ENCODE measurements around the gene ANKRD52. TPM values are rescaled to one million over a fixed set of nuclear protein-coding genes. Genes with fewer than 3 reads are reported as not detected.

ANKRD52 gene
- total and polyA plus RNA-seq, 2 experiments from 2014 or later = 20.3 to 25.2 TPM

- no peak for ATAC-seq
- no peak within 1 kb of the TSS; the same call in 2 of the 3 replicates for H3K4me3 Mint-ChIP-seq
These were observed 28.2 kb downstream of the ANKRD52 start, which contains the start of gene SLC39A5 for GRCh38 chr12:56229916-56230431. TSS of gene SLC39A5 (plus strand) at chr12:56230051. CDS start at chr12:56231275, 1,224 bp downstream.

More at GRCh38 chr12:56229916-56230431, 28.2 kb downstream of the ANKRD52 start, which contains the start of gene SLC39A5:
- no peaks in the 10 kb centered on the region for H3K79me2 ChIP-seq (replicated peaks; ENCODE audit: insufficient read depth)
- no peak within 1 kb of the TSS for H2AFZ ChIP-seq
- peaks cover 5% of the 10 kb centered on the region; the same call in 1 of the 2 replicates for H3K27me3 ChIP-seq (ENCODE audit: insufficient read depth)
- H3K27ac ChIP-seq (ENCODE audit: low read depth) = no peak within 1 kb of the TSS
- H3F3A ChIP-seq (replicated peaks; ENCODE audit: low read depth) = 0 out of 2 replicates have a peak, but pooled peaks cover 3% of the 10 kb centered on the region
- TF ChIP-seq ZNF331 (CRISPR knock-in tag; IDR thresholded peaks at IDR 0.05; ENCODE audit: low read depth) (no peak), NANOG (IDR thresholded peaks at IDR 0.05; ENCODE audit: borderline replicate concordance) (no peak), ZNF462 (CRISPR knock-in tag; IDR thresholded peaks at IDR 0.05) (no peak), JUNB (IDR thresholded peaks at IDR 0.05; ENCODE audit: unreplicated experiment) (no peak), STAT1 (IDR thresholded peaks at IDR 0.05; ENCODE audit: unreplicated experiment) (no peak), ETS1 (IDR thresholded peaks at IDR 0.05) (no peak), REST (IDR thresholded peaks at IDR 0.05; ENCODE audit: unreplicated experiment) (no peak), ZNF114 (CRISPR knock-in tag; IDR thresholded peaks at IDR 0.05) (no peak), CREB1 (CRISPR knock-in tag; IDR thresholded peaks at IDR 0.05; ENCODE audit: low read depth) (no peak), EZH2 (IDR thresholded peaks at IDR 0.05; ENCODE audit: low read depth, unreplicated experiment) (no peak), POLR2AphosphoS5 (IDR thresholded peaks at IDR 0.05; ENCODE audit: low read depth) (no peak), EZH2phosphoT487 (IDR thresholded peaks at IDR 0.05; ENCODE audit: unreplicated experiment) (no peak)
- TF ChIP-seq, protein P1, sequence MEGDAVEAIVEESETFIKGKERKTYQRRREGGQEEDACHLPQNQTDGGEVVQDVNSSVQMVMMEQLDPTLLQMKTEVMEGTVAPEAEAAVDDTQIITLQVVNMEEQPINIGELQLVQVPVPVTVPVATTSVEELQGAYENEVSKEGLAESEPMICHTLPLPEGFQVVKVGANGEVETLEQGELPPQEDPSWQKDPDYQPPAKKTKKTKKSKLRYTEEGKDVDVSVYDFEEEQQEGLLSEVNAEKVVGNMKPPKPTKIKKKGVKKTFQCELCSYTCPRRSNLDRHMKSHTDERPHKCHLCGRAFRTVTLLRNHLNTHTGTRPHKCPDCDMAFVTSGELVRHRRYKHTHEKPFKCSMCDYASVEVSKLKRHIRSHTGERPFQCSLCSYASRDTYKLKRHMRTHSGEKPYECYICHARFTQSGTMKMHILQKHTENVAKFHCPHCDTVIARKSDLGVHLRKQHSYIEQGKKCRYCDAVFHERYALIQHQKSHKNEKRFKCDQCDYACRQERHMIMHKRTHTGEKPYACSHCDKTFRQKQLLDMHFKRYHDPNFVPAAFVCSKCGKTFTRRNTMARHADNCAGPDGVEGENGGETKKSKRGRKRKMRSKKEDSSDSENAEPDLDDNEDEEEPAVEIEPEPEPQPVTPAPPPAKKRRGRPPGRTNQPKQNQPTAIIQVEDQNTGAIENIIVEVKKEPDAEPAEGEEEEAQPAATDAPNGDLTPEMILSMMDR (conservative IDR thresholded peaks at IDR 0.05; ENCODE audit: low read depth in 2 of 2) = no peak
- Mint-ChIP-seq H3K4me1 (peaks cover 16% of the 10 kb centered on the region), H3K27ac (0 out of 2 replicates have a peak within 1 kb of the TSS, but pooled peaks have one; percentile 60), H3K9me3 (no peaks in the 10 kb centered on the region), H3K36me3 (ENCODE audit: low read depth) (peaks cover 8% of the 10 kb centered on the region; the same call in 1 of the 3 replicates), H3K27me3 (ENCODE audit: insufficient read depth, low read depth, poor library complexity) (peaks cover 4% of the 10 kb centered on the region)
- peaks cover 2% of the 10 kb centered on the region; the same call in 1 of the 2 replicates for H3K4me1 ChIP-seq (ENCODE audit: insufficient read depth)
- H3K4me2 ChIP-seq = no peak within 1 kb of the TSS
- no peaks in the 10 kb centered on the region for H3K36me3 ChIP-seq (ENCODE audit: insufficient read depth)
- no peaks in the 10 kb centered on the region for H3K9me2 ChIP-seq (ENCODE audit: insufficient read depth)
- no peak for DNase-seq (ENCODE audit: low spot score)
- no peaks in the 10 kb centered on the region for H4K20me1 ChIP-seq (replicated peaks; ENCODE audit: insufficient read depth)
- H3K4me3 ChIP-seq = no peak within 1 kb of the TSS
